Mesenchymal stem cell (in vitro differentiated cells and primary cell): ENCODE results near the gene ULK4.

Experiments
- DNase-seq: peaks from one replicate; pipeline ENCODE4 v3.0.0-alpha.2; 2013
- H2AFZ ChIP-seq: one replicate; pipeline ENCODE4 v1.6.1; 2013; ENCODE audit warnings: low read depth, mild to moderate bottlenecking, control low read depth, inconsistent platforms, low read length, moderate library complexity
- H2AK5ac ChIP-seq: 2 replicates; pipeline ENCODE4 v1.6.1; 2013; ENCODE audit warnings: low read length, moderate library complexity, mild to moderate bottlenecking, inconsistent platforms; ENCODE audit not compliant: severe bottlenecking
- H2BK120ac ChIP-seq: one replicate; pipeline ENCODE4 v1.6.1; 2013; ENCODE audit warnings: low read depth, mild to moderate bottlenecking, inconsistent platforms, low read length, moderate library complexity
- H2BK12ac ChIP-seq, 2 experiments: one replicate each; pipeline ENCODE4 v1.6.1; 2013; ENCODE audit warnings: inconsistent platforms in 2 of 2, low read length in 2 of 2, mild to moderate bottlenecking in 2 of 2, moderate library complexity in 2 of 2, control low read depth in 1 of 2
- H2BK15ac ChIP-seq: one replicate; pipeline ENCODE4 v1.6.1; 2013; ENCODE audit warnings: mild to moderate bottlenecking, low read depth, inconsistent platforms; ENCODE audit not compliant: poor library complexity, severe bottlenecking
- H2BK5ac ChIP-seq: 2 replicates; pipeline ENCODE4 v1.6.1; 2013; ENCODE audit warnings: low read depth, mild to moderate bottlenecking, low read length, control low read depth, inconsistent platforms; ENCODE audit not compliant: poor library complexity, severe bottlenecking
- H3K14ac ChIP-seq, 2 experiments: one replicate each; pipeline ENCODE4 v1.6.1; 2013; ENCODE audit warnings: inconsistent platforms in 2 of 2, low read length in 2 of 2, control low read depth in 1 of 2, mild to moderate bottlenecking in 1 of 2, moderate library complexity in 1 of 2
- H3K18ac ChIP-seq, 2 experiments: one replicate each; pipeline ENCODE4 v1.6.1; 2013; ENCODE audit warnings: inconsistent platforms in 2 of 2, low read length in 2 of 2, control low read depth in 1 of 2, low read depth in 1 of 2, mild to moderate bottlenecking in 1 of 2
- H3K23ac ChIP-seq, 2 experiments: one replicate each; pipeline ENCODE4 v1.6.1; 2013; ENCODE audit warnings: inconsistent platforms in 2 of 2, low read length in 2 of 2, mild to moderate bottlenecking in 2 of 2, moderate library complexity in 2 of 2, control low read depth in 1 of 2
- H3K27ac ChIP-seq: 2 replicates; pipeline ENCODE4 v1.5.1; 2013; ENCODE audit warnings: mild to moderate bottlenecking, moderate library complexity, low read length, control low read depth, inconsistent platforms; ENCODE audit not compliant: poor library complexity, severe bottlenecking
- H3K27me3 ChIP-seq, 2 experiments: 2 replicates each; pipeline versions ENCODE4 v1.6.1 to v1.7.0; 2013; ENCODE audit warnings: low read length in 2 of 2, mild to moderate bottlenecking in 2 of 2, moderate library complexity in 2 of 2, control low read depth in 1 of 2, inconsistent platforms in 1 of 2; ENCODE audit not compliant: control insufficient read depth in 1 of 2, insufficient read depth in 1 of 2
- H3K36me3 ChIP-seq, 2 experiments: 2 replicates each; pipeline versions ENCODE4 v1.6.1 to v1.7.0; 2013; ENCODE audit warnings: low read length in 2 of 2, control low read depth in 1 of 2, inconsistent platforms in 1 of 2, low read depth in 1 of 2, mild to moderate bottlenecking in 1 of 2; ENCODE audit not compliant: insufficient read depth in 2 of 2, control insufficient read depth in 1 of 2
- H3K4ac ChIP-seq, 2 experiments: one replicate each; pipeline ENCODE4 v1.6.1; 2013; ENCODE audit warnings: inconsistent platforms in 2 of 2, low read length in 2 of 2, mild to moderate bottlenecking in 2 of 2, moderate library complexity in 2 of 2, control low read depth in 1 of 2, low read depth in 1 of 2
- H3K4me1 ChIP-seq: 2 replicates; pipeline ENCODE4 v1.6.1; 2013; ENCODE audit warnings: low read depth, low read length, control low read depth; ENCODE audit not compliant: control insufficient read depth, insufficient read depth
- H3K4me2 ChIP-seq: 2 replicates; pipeline ENCODE4 v1.6.1; 2013; ENCODE audit warnings: low read length, mild to moderate bottlenecking, inconsistent platforms; ENCODE audit not compliant: poor library complexity, severe bottlenecking
- H3K4me3 ChIP-seq, 2 experiments: 2 replicates each; pipeline versions ENCODE4 v1.5.1 to v1.7.0; 2013; ENCODE audit warnings: low read length in 2 of 2, mild to moderate bottlenecking in 2 of 2, control low read depth in 1 of 2, low read depth in 1 of 2; ENCODE audit not compliant: insufficient read depth in 1 of 2
- H3K79me1 ChIP-seq: replicated peaks from 2 replicates; pipeline ENCODE4 v1.6.1; 2013; ENCODE audit warnings: mild to moderate bottlenecking, control low read depth, low read length, inconsistent platforms; ENCODE audit not compliant: poor library complexity, severe bottlenecking
- H3K9ac ChIP-seq: 2 replicates; pipeline ENCODE4 v1.7.0; 2013; ENCODE audit warnings: mild to moderate bottlenecking, low read length, moderate library complexity
- H3K9me3 ChIP-seq: 2 replicates; pipeline ENCODE4 v1.7.0; 2013; ENCODE audit warnings: mild to moderate bottlenecking, low read length; ENCODE audit not compliant: control insufficient read depth
- H4K8ac ChIP-seq: one replicate; pipeline ENCODE4 v1.6.1; 2013; ENCODE audit warnings: inconsistent platforms, mild to moderate bottlenecking, low read length, moderate library complexity
- H4K91ac ChIP-seq: one replicate; pipeline ENCODE4 v1.6.1; 2013; ENCODE audit warnings: mild to moderate bottlenecking, low read length, inconsistent platforms
- WGBS: methylation state at CpG from one replicate; pipeline ENCODE4 v1.1.7; 2013; ENCODE audit warnings: mixed read lengths; 5-methylcytosine and 5-hydroxymethylcytosine counted together

ULK4 gene

GRCh38 chr3:41323467-41324155 is 638.3 kb downstream of the ULK4 start:
- Histone ChIP-seq H3K23ac (no peak overlapping the region), H3K4me2 (no peak overlapping the region), H2BK12ac (no peak overlapping the region), H3K36me3 (no peaks in the 10 kb centered on the region), H2BK15ac (no peak overlapping the region), H3K79me1 (no peaks in the 10 kb centered on the region), H3K9me3 (no peaks in the 10 kb centered on the region), H2BK120ac (no peak overlapping the region), H3K4ac (no peak overlapping the region), H3K18ac (no peak overlapping the region), H3K27ac (no peak overlapping the region), H4K8ac (no peak overlapping the region), H4K91ac (no peak overlapping the region), H2BK5ac (no peak overlapping the region), H2AFZ (no peak overlapping the region), H3K14ac (no peak overlapping the region), H3K9ac (no peak overlapping the region), H3K27me3 (no peaks in the 10 kb centered on the region), H3K4me3 (no peak overlapping the region), H2AK5ac (no peak overlapping the region), H3K4me1 (peaks cover 6% of the 10 kb centered on the region)
- WGBS = 54% methylated on average over 1 of the region's 3 CpGs
- DNase-seq = no peak

- Histone ChIP-seq H3K4ac (no peak overlapping the region), H2BK120ac (no peak overlapping the region), H4K91ac (no peak overlapping the region), H4K8ac (no peak overlapping the region), H3K27me3 (no peaks in the 10 kb centered on the region), H3K4me1 (peaks cover 8% of the 10 kb centered on the region), H2AK5ac (no peak overlapping the region), H3K9me3 (no peaks in the 10 kb centered on the region), H2AFZ (no peak overlapping the region), H3K4me2 (no peak overlapping the region), H3K18ac (peak overlapping the region in 1 of 2 experiments; percentile 30), H3K79me1 (no peaks in the 10 kb centered on the region), H2BK12ac (no peak overlapping the region), H3K4me3 (no peak overlapping the region), H3K23ac (no peak overlapping the region), H3K27ac (no peak overlapping the region), H2BK5ac (no peak overlapping the region), H3K9ac (no peak overlapping the region), H3K14ac (no peak overlapping the region), H3K36me3 (no peaks in the 10 kb centered on the region), H2BK15ac (no peak overlapping the region)
- 85% methylated on average over 5 of the region's 5 CpGs for WGBS
- DNase-seq = no peak
These were observed 640.3 kb downstream of the ULK4 start for GRCh38 chr3:41321642-41321980.

GRCh38 chr3:41320953-41321641 is 640.8 kb downstream of the ULK4 start:
- Histone ChIP-seq H3K14ac (no peak overlapping the region), H3K23ac (no peak overlapping the region), H2BK5ac (no peak overlapping the region), H2AK5ac (no peak overlapping the region), H3K4ac (no peak overlapping the region), H3K4me1 (peaks cover 8% of the 10 kb centered on the region), H3K4me2 (no peak overlapping the region), H3K9ac (no peak overlapping the region), H2AFZ (no peak overlapping the region), H3K27me3 (no peaks in the 10 kb centered on the region), H3K4me3 (no peak overlapping the region), H3K79me1 (no peaks in the 10 kb centered on the region), H2BK120ac (no peak overlapping the region), H3K18ac (no peak overlapping the region), H2BK15ac (no peak overlapping the region), H3K36me3 (no peaks in the 10 kb centered on the region), H4K91ac (no peak overlapping the region), H4K8ac (no peak overlapping the region), H2BK12ac (no peak overlapping the region), H3K9me3 (no peaks in the 10 kb centered on the region), H3K27ac (no peak overlapping the region)
- no peak for DNase-seq
- WGBS = 81% methylated on average over 4 of the region's 8 CpGs

DNA sequence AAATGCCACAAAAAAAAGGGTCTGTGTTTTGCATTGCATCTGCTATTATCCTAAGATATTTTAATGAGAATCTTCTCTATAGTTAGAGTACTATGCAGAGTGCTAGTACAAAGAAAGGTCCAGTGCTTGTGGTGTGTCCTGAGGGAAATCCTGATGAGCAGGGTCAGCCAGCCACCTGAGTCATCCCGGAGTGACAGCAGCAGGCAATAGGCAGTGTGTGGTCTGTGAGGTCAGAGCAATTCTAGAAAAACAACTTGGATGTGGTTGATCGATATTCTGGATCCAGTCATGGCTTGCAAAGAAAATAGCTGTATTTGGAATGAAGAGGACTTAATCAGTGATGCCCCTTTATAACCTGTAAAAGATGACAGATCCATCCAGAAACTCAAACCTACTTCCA is 643.4 kb downstream of the ULK4 start:
- Histone ChIP-seq H2BK15ac (no peak overlapping the region), H2BK120ac (no peak overlapping the region), H4K91ac (no peak overlapping the region), H2AFZ (no peak overlapping the region), H3K9me3 (no peaks in the 10 kb centered on the region), H2BK12ac (no peak overlapping the region), H2AK5ac (no peak overlapping the region), H3K4ac (no peak overlapping the region), H4K8ac (no peak overlapping the region), H3K27ac (peak overlapping the region; percentile 32), H3K4me3 (no peak overlapping the region), H3K9ac (no peak overlapping the region), H3K36me3 (no peaks in the 10 kb centered on the region), H3K4me1 (peaks cover 3% of the 10 kb centered on the region), H3K14ac (no peak overlapping the region), H3K27me3 (no peaks in the 10 kb centered on the region), H3K79me1 (no peaks in the 10 kb centered on the region), H3K4me2 (peak overlapping the region; percentile 28), H3K18ac (no peak overlapping the region), H3K23ac (no peak overlapping the region), H2BK5ac (no peak overlapping the region)
- WGBS = 39% methylated on average over 2 of the region's 2 CpGs
- peak; percentile 35 for DNase-seq
